Left kidney (tissue), 2 donors: ENCODE data around the gene PSMB11. TPM values are rescaled to one million over a fixed set of nuclear protein-coding genes. Genes with fewer than 3 reads are reported as not detected.

Source experiments
- DNase-seq: peaks from one replicate; pipeline ENCODE4 v3.0.0-alpha.2; 2013
- polyA plus RNA-seq: library from polyadenylated mRNA; unstranded; fragments of 120-200 nt; gene quantifications from one replicate; pipeline ENCODE4 v1.2.1, GENCODE V29; 2013; ENCODE audit not compliant: insufficient read length

Gene PSMB11
- polyA plus RNA-seq, 1 donor = not detected

- no peak for DNase-seq
Observed at GRCh38 chr14:23058654-23059504, 16.9 kb downstream of the PSMB11 start.

- no peak for DNase-seq
Observed at GRCh38 chr14:23060536-23061260, 18.7 kb downstream of the PSMB11 start.

GRCh38 chr14:23062002-23062401 lies 20.0 kb downstream of the PSMB11 start:
- no peak for DNase-seq

GRCh38 chr14:23063601-23064000 lies 21.6 kb downstream of the PSMB11 start:
- DNase-seq = no peak

- DNase-seq = no peak
Observed at GRCh38 chr14:23066368-23066767, 24.4 kb downstream of the PSMB11 start.

GRCh38 chr14:23066855-23067744 lies 25.1 kb downstream of the PSMB11 start:
- DNase-seq = no peak

- DNase-seq = no peak
Observed at GRCh38 chr14:23067847-23068788, 26.1 kb downstream of the PSMB11 start.

GRCh38 chr14:23068789-23069412 lies 26.9 kb downstream of the PSMB11 start:
- peak; percentile 93 for DNase-seq

GRCh38 chr14:23069413-23069806 lies 27.4 kb downstream of the PSMB11 start:
- DNase-seq = no peak

GRCh38 chr14:23070262-23071129 lies 28.5 kb downstream of the PSMB11 start:
- DNase-seq = no peak

- DNase-seq = peak; percentile 87
Observed at GRCh38 chr14:23071244-23071920, 29.4 kb downstream of the PSMB11 start.

GRCh38 chr14:23071921-23072539 lies 30.0 kb downstream of the PSMB11 start:
- DNase-seq = no peak

GRCh38 chr14:23074906-23075305 lies 32.9 kb downstream of the PSMB11 start:
- DNase-seq = no peak

- DNase-seq = no peak
Observed at GRCh38 chr14:23076785-23077408, 34.9 kb downstream of the PSMB11 start.

- no peak for DNase-seq
Observed at GRCh38 chr14:23077962-23078361, 36.0 kb downstream of the PSMB11 start.

GRCh38 chr14:23078692-23079116 lies 36.7 kb downstream of the PSMB11 start:
- DNase-seq = no peak

GRCh38 chr14:23079716-23080115 lies 37.7 kb downstream of the PSMB11 start:
- DNase-seq = no peak

GRCh38 chr14:23080474-23080873 lies 38.5 kb downstream of the PSMB11 start:
- DNase-seq = no peak
